Endodermal cell (in vitro differentiated cells): Measurements from ENCODE around the gene AMMECR1. TPM values are rescaled to one million over a fixed set of nuclear protein-coding genes. Genes with fewer than 3 reads are reported as not detected.

Experiments used
- DNase-seq: peaks from one replicate; pipeline ENCODE4 v3.0.0-alpha.2; 2017
- H3K27ac ChIP-seq: 2 replicates; pipeline ENCODE4 v1.5.1; 2013; ENCODE audit warnings: mild to moderate bottlenecking, low read depth, low read length, moderate library complexity
- H3K27me3 ChIP-seq: 2 replicates; pipeline ENCODE4 v1.6.1; 2013; ENCODE audit warnings: mild to moderate bottlenecking, low read length, moderate library complexity; ENCODE audit not compliant: insufficient read depth, control insufficient read depth, poor library complexity, severe bottlenecking
- H3K36me3 ChIP-seq: 2 replicates; pipeline ENCODE4 v1.7.0; 2013; ENCODE audit warnings: mild to moderate bottlenecking, low read length, moderate library complexity; ENCODE audit not compliant: control insufficient read depth, insufficient read depth
- H3K4me1 ChIP-seq: one replicate; pipeline ENCODE4 v1.7.0; 2013; ENCODE audit warnings: low read length; ENCODE audit not compliant: control insufficient read depth, insufficient read depth
- H3K4me3 ChIP-seq: 2 replicates; pipeline ENCODE4 v1.5.1; 2013; ENCODE audit warnings: mild to moderate bottlenecking, low read length, moderate library complexity
- H3K9ac ChIP-seq: 2 replicates; pipeline ENCODE4 v1.6.1; 2013; ENCODE audit warnings: mild to moderate bottlenecking, low read length, moderate library complexity; ENCODE audit not compliant: poor library complexity, severe bottlenecking; ENCODE audit errors: extremely low read depth
- H3K9me3 ChIP-seq: 2 replicates; pipeline ENCODE4 v1.6.1; 2013; ENCODE audit warnings: mild to moderate bottlenecking, low read length, moderate library complexity; ENCODE audit not compliant: control insufficient read depth
- H3K27ac Mint-ChIP-seq: 2 replicates; pipeline ENCODE4 v1.8.0; 2020; ENCODE audit warnings: mixed read lengths
- H3K27me3 Mint-ChIP-seq: 2 replicates; pipeline ENCODE4 v1.8.0; 2021; ENCODE audit warnings: mild to moderate bottlenecking, mixed read lengths; ENCODE audit not compliant: insufficient read depth
- H3K36me3 Mint-ChIP-seq: 2 replicates; pipeline ENCODE4 v1.8.0; 2020; ENCODE audit warnings: low read depth, mixed read lengths
- H3K4me1 Mint-ChIP-seq: 2 replicates; pipeline ENCODE4 v1.8.0; 2020; ENCODE audit warnings: mixed read lengths
- H3K4me3 Mint-ChIP-seq: 2 replicates; pipeline ENCODE4 v1.8.0; 2020; ENCODE audit warnings: mild to moderate bottlenecking, moderate library complexity, mixed read lengths
- H3K9me3 Mint-ChIP-seq: 2 replicates; pipeline ENCODE4 v1.8.0; 2020; ENCODE audit warnings: mild to moderate bottlenecking, mixed read lengths
- WGBS, 2 experiments: methylation state at CpG; one replicate each; pipeline versions ENCODE4 v1.1.5 to v1.1.7; 2013; ENCODE audit warnings: missing lambda C conversion rate in 2 of 2, mixed read lengths in 1 of 2; ENCODE audit not compliant: insufficient coverage in 1 of 2, insufficient read length in 1 of 2; 5-methylcytosine and 5-hydroxymethylcytosine counted together
- total RNA-seq, 2 donors: library from RNA; stranded (reverse); fragmentation: NEBNext Ultra II Directional in 1 of 2; extraction: Animal tissue kit (Norgen Biotek cat#: 25700) in 1 of 2; gene quantifications; 2 replicates in 1 of 2; 3 replicates in 1 of 2; pipeline ENCODE4 v1.2.1, GENCODE V29; 2021
- TF ChIP-seq, protein P1 (sequence below): fragments of 200-600 bp; sonication (generic); conservative IDR thresholded peaks from 2 replicates; pipeline ENCODE4 v1.5.0; 2021; ENCODE audit warnings: antibody characterized with exemption, mild to moderate bottlenecking

Gene AMMECR1
- total RNA-seq, 2 donors from 2014 or later: 26.8 to 62.2 TPM

DNA sequence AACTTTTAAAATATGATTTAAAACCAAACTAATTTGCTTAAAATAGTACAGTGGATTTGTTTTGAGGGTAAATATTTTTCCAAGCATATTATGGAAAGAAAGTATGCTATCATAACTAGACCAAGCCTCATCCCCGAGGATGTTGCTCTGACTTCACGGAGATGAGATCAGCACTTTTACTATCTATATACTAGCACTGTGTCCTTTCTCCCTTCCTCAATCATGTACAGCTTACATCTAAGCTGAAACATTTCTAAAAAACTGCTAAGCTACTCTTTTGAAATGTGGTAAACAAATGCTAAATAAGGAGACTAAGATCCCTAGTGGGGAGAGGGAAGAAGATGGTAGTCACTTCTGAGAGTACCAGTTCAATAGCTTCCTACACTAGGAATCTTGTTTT lies 23.8 kb downstream of the AMMECR1 start:
- Histone ChIP-seq H3K27me3 (no peaks in the 10 kb centered on the region), H3K4me3 (no peak overlapping the region), H3K4me1 (no peaks in the 10 kb centered on the region), H3K27ac (no peak overlapping the region), H3K9ac (no peak overlapping the region), H3K9me3 (peaks cover 34% of the 10 kb centered on the region), H3K36me3 (peaks cover 46% of the 10 kb centered on the region)
- TF ChIP-seq, protein P1, sequence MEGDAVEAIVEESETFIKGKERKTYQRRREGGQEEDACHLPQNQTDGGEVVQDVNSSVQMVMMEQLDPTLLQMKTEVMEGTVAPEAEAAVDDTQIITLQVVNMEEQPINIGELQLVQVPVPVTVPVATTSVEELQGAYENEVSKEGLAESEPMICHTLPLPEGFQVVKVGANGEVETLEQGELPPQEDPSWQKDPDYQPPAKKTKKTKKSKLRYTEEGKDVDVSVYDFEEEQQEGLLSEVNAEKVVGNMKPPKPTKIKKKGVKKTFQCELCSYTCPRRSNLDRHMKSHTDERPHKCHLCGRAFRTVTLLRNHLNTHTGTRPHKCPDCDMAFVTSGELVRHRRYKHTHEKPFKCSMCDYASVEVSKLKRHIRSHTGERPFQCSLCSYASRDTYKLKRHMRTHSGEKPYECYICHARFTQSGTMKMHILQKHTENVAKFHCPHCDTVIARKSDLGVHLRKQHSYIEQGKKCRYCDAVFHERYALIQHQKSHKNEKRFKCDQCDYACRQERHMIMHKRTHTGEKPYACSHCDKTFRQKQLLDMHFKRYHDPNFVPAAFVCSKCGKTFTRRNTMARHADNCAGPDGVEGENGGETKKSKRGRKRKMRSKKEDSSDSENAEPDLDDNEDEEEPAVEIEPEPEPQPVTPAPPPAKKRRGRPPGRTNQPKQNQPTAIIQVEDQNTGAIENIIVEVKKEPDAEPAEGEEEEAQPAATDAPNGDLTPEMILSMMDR: no peak
- Mint-ChIP-seq H3K4me3 (no peak overlapping the region), H3K27ac (no peak overlapping the region), H3K36me3 (peaks cover 23% of the 10 kb centered on the region), H3K4me1 (peaks cover 9% of the 10 kb centered on the region), H3K27me3 (no peaks in the 10 kb centered on the region), H3K9me3 (peaks cover 22% of the 10 kb centered on the region)
- WGBS, 2 experiments: 100% methylated on average over 2 of the region's 2 CpGs; no CpG with 5 or more reads in 1 of the 2 experiments
- no peak for DNase-seq

GRCh38 chrX:110293658-110294057 lies 24.2 kb downstream of the AMMECR1 start:
- Mint-ChIP-seq H3K27me3 (no peaks in the 10 kb centered on the region), H3K27ac (no peak overlapping the region), H3K36me3 (peaks cover 23% of the 10 kb centered on the region), H3K4me3 (no peak overlapping the region), H3K4me1 (peaks cover 9% of the 10 kb centered on the region), H3K9me3 (peaks cover 22% of the 10 kb centered on the region)
- peaks cover 46% of the 10 kb centered on the region for H3K36me3 ChIP-seq
- TF ChIP-seq, protein P1: no peak
- no peaks in the 10 kb centered on the region for H3K27me3 ChIP-seq
- H3K4me1 ChIP-seq: no peaks in the 10 kb centered on the region
- peaks cover 34% of the 10 kb centered on the region for H3K9me3 ChIP-seq
- no peak overlapping the region for H3K4me3 ChIP-seq
- DNase-seq: no peak
- no peak overlapping the region for H3K9ac ChIP-seq
- H3K27ac ChIP-seq: no peak overlapping the region

- peaks cover 14% of the 10 kb centered on the region for H3K36me3 Mint-ChIP-seq
- Histone ChIP-seq H3K9me3 (no peaks in the 10 kb centered on the region), H3K4me1 (no peaks in the 10 kb centered on the region), H3K36me3 (peaks cover 16% of the 10 kb centered on the region), H3K4me3 (no peak overlapping the region), H3K9ac (no peak overlapping the region), H3K27ac (no peak overlapping the region), H3K27me3 (no peaks in the 10 kb centered on the region)
- H3K27ac Mint-ChIP-seq: no peak overlapping the region
- H3K4me1 Mint-ChIP-seq: peaks cover 4% of the 10 kb centered on the region
- WGBS, 2 experiments: 100% methylated on average over 2 of the region's 2 CpGs; no CpG with 5 or more reads in 1 of the 2 experiments
- H3K9me3 Mint-ChIP-seq: no peaks in the 10 kb centered on the region
- H3K27me3 Mint-ChIP-seq: no peaks in the 10 kb centered on the region
- TF ChIP-seq, protein P1: no peak
- no peak for DNase-seq
- H3K4me3 Mint-ChIP-seq: no peak overlapping the region
Measured at GRCh38 chrX:110287605-110288004, 30.3 kb downstream of the AMMECR1 start.
